Measurements from ENCODE around the gene STK32A.

- TF ChIP-seq, protein P1, sequence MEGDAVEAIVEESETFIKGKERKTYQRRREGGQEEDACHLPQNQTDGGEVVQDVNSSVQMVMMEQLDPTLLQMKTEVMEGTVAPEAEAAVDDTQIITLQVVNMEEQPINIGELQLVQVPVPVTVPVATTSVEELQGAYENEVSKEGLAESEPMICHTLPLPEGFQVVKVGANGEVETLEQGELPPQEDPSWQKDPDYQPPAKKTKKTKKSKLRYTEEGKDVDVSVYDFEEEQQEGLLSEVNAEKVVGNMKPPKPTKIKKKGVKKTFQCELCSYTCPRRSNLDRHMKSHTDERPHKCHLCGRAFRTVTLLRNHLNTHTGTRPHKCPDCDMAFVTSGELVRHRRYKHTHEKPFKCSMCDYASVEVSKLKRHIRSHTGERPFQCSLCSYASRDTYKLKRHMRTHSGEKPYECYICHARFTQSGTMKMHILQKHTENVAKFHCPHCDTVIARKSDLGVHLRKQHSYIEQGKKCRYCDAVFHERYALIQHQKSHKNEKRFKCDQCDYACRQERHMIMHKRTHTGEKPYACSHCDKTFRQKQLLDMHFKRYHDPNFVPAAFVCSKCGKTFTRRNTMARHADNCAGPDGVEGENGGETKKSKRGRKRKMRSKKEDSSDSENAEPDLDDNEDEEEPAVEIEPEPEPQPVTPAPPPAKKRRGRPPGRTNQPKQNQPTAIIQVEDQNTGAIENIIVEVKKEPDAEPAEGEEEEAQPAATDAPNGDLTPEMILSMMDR (IDR thresholded peaks at IDR 0.05) = no peak
- TF ChIP-seq POLR2A (IDR thresholded peaks at IDR 0.05) = no peak
Observed at GRCh38 chr5:147377682-147378081, 142.9 kb downstream of the STK32A start.

Data from uterus (tissue), 2 donors.